Activated CD4-positive, alpha-beta T cell treated with anti-CD3 and anti-CD28 coated beads for 36 hours (primary cell): ENCODE results near the gene EHD3. TPM values are rescaled to one million over a fixed set of nuclear protein-coding genes. Genes with fewer than 3 reads are reported as not detected.

Source experiments
- ATAC-seq: fragments of 200-7000 bp; cut with Tn5 transposase; one replicate; pipeline ENCODE4 v1.10.0; 2021; ENCODE audit warnings: mild to moderate bottlenecking, moderate library complexity
- CTCF ChIA-PET: fragments of 350-600 bp; sonication (Branson Sonifier 250); formaldehyde crosslinking; loops from one replicate; lab custom pipeline; 2021; ENCODE audit warnings: antibody characterized with exemption; lab: Charles Lee
- POLR2A ChIA-PET: fragments of 350-600 bp; sonication (Branson Sonifier 250); formaldehyde crosslinking; loops from one replicate; lab custom pipeline; 2021; ENCODE audit warnings: antibody characterized with exemption, inconsistent platforms; lab: Charles Lee
- DNase-seq: peaks from one replicate; pipeline ENCODE4 v3.0.0-alpha.2; 2020
- H3K27ac Mint-ChIP-seq: one replicate; pipeline ENCODE4 v1.8.0; 2021; ENCODE audit warnings: mixed read lengths
- H3K27me3 Mint-ChIP-seq: one replicate; pipeline ENCODE4 v1.8.0; 2021; ENCODE audit warnings: mixed read lengths
- H3K36me3 Mint-ChIP-seq: one replicate; pipeline ENCODE4 v1.8.0; 2021; ENCODE audit warnings: low read depth, mixed read lengths
- H3K4me1 Mint-ChIP-seq: one replicate; pipeline ENCODE4 v1.8.0; 2021; ENCODE audit warnings: mixed read lengths
- H3K4me3 Mint-ChIP-seq: one replicate; pipeline ENCODE4 v1.8.0; 2021; ENCODE audit warnings: mild to moderate bottlenecking, moderate library complexity, mixed read lengths
- H3K9me3 Mint-ChIP-seq: one replicate; pipeline ENCODE4 v1.8.0; 2021; ENCODE audit warnings: low read depth, mixed read lengths
- intact Hi-C, 2 experiments: fragments of 100-400 bp; cut with DNase I in 1 of 2; cut with micrococcal nuclease in 1 of 2; formaldehyde crosslinking; loops; one replicate each; pipeline versions ENCODE4 v1.14.2 to v1.15.1; 2022 to 2024; cut with DNase I, micrococcal nuclease
- total RNA-seq, 2 experiments: library from RNA; stranded (reverse); gene quantifications; one replicate each; pipeline ENCODE4 v1.2.3, GENCODE V29; 2021

Gene EHD3
- total RNA-seq, 2 experiments from 2014 or later = 1.4 to 1.6 TPM

GRCh38 chr2:31197669-31198068 is 36.3 kb upstream of the EHD3 start:
- ChIA-PET CTCF (no interaction called here), POLR2A (no interaction called here)
- H3K4me3 Mint-ChIP-seq = no peak overlapping the region
- no peak for ATAC-seq
- intact Hi-C loops = no loop called here
- no peaks in the 10 kb centered on the region for H3K27me3 Mint-ChIP-seq
- no peaks in the 10 kb centered on the region for H3K9me3 Mint-ChIP-seq
- H3K4me1 Mint-ChIP-seq = no peaks in the 10 kb centered on the region
- H3K36me3 Mint-ChIP-seq = no peaks in the 10 kb centered on the region
- no peak overlapping the region for H3K27ac Mint-ChIP-seq
- DNase-seq = no peak

- H3K27me3 Mint-ChIP-seq = no peaks in the 10 kb centered on the region
- ChIA-PET CTCF (no interaction called here), POLR2A (no interaction called here)
- no peaks in the 10 kb centered on the region for H3K4me1 Mint-ChIP-seq
- DNase-seq (no peak), ATAC-seq (no peak)
- no peak overlapping the region for H3K4me3 Mint-ChIP-seq
- H3K36me3 Mint-ChIP-seq = no peaks in the 10 kb centered on the region
- intact Hi-C loops = no loop called here
- no peaks in the 10 kb centered on the region for H3K9me3 Mint-ChIP-seq
- no peak overlapping the region for H3K27ac Mint-ChIP-seq
Observed at GRCh38 chr2:31199206-31199605, 34.7 kb upstream of the EHD3 start.

- Mint-ChIP-seq H3K4me1 (no peaks in the 10 kb centered on the region), H3K4me3 (no peak overlapping the region), H3K27me3 (no peaks in the 10 kb centered on the region), H3K36me3 (no peaks in the 10 kb centered on the region), H3K9me3 (no peaks in the 10 kb centered on the region), H3K27ac (no peak overlapping the region)
- intact Hi-C loops = no loop called here
- ChIA-PET POLR2A (no interaction called here), CTCF (no interaction called here)
- ATAC-seq = no peak
- no peak for DNase-seq
Observed at GRCh38 chr2:31200972-31201371, 33.0 kb upstream of the EHD3 start.

GRCh38 chr2:31202041-31202440 is 31.9 kb upstream of the EHD3 start:
- Mint-ChIP-seq H3K9me3 (no peaks in the 10 kb centered on the region), H3K4me1 (no peaks in the 10 kb centered on the region), H3K27ac (no peak overlapping the region), H3K27me3 (no peaks in the 10 kb centered on the region), H3K36me3 (no peaks in the 10 kb centered on the region), H3K4me3 (no peak overlapping the region)
- CTCF ChIA-PET = no interaction called here
- DNase-seq (no peak), ATAC-seq (no peak)
- POLR2A ChIA-PET = no interaction called here
- intact Hi-C loops = no loop called here

GRCh38 chr2:31202833-31203232 is 31.1 kb upstream of the EHD3 start:
- ATAC-seq (no peak), DNase-seq (no peak)
- intact Hi-C loops = no loop called here
- no peak overlapping the region for H3K27ac Mint-ChIP-seq
- ChIA-PET CTCF (no interaction called here), POLR2A (no interaction called here)
- no peaks in the 10 kb centered on the region for H3K9me3 Mint-ChIP-seq
- H3K4me3 Mint-ChIP-seq = no peak overlapping the region
- H3K27me3 Mint-ChIP-seq = no peaks in the 10 kb centered on the region
- H3K4me1 Mint-ChIP-seq = no peaks in the 10 kb centered on the region
- H3K36me3 Mint-ChIP-seq = no peaks in the 10 kb centered on the region

GRCh38 chr2:31203916-31204315 is 30.0 kb upstream of the EHD3 start:
- POLR2A ChIA-PET = no interaction called here
- H3K4me3 Mint-ChIP-seq = no peak overlapping the region
- H3K4me1 Mint-ChIP-seq = no peaks in the 10 kb centered on the region
- ATAC-seq = no peak
- H3K36me3 Mint-ChIP-seq = no peaks in the 10 kb centered on the region
- H3K27ac Mint-ChIP-seq = no peak overlapping the region
- H3K27me3 Mint-ChIP-seq = no peaks in the 10 kb centered on the region
- H3K9me3 Mint-ChIP-seq = no peaks in the 10 kb centered on the region
- no peak for DNase-seq
- intact Hi-C loops = no loop called here
- CTCF ChIA-PET = no interaction called here

GRCh38 chr2:31204783-31205182 is 29.2 kb upstream of the EHD3 start:
- intact Hi-C loops = no loop called here
- no peaks in the 10 kb centered on the region for H3K36me3 Mint-ChIP-seq
- ChIA-PET CTCF (no interaction called here), POLR2A (no interaction called here)
- no peaks in the 10 kb centered on the region for H3K4me1 Mint-ChIP-seq
- ATAC-seq = no peak
- H3K27me3 Mint-ChIP-seq = no peaks in the 10 kb centered on the region
- no peak overlapping the region for H3K27ac Mint-ChIP-seq
- H3K4me3 Mint-ChIP-seq = no peak overlapping the region
- no peak for DNase-seq
- H3K9me3 Mint-ChIP-seq = no peaks in the 10 kb centered on the region

GRCh38 chr2:31205186-31205585 is 28.8 kb upstream of the EHD3 start:
- Mint-ChIP-seq H3K4me1 (no peaks in the 10 kb centered on the region), H3K27ac (no peak overlapping the region), H3K36me3 (no peaks in the 10 kb centered on the region), H3K27me3 (no peaks in the 10 kb centered on the region), H3K4me3 (no peak overlapping the region), H3K9me3 (no peaks in the 10 kb centered on the region)
- intact Hi-C loops = no loop called here
- ChIA-PET CTCF (no interaction called here), POLR2A (no interaction called here)
- DNase-seq = no peak
- ATAC-seq = no peak

GRCh38 chr2:31205613-31206012 is 28.3 kb upstream of the EHD3 start:
- ATAC-seq (no peak), DNase-seq (no peak)
- Mint-ChIP-seq H3K9me3 (no peaks in the 10 kb centered on the region), H3K4me1 (no peaks in the 10 kb centered on the region), H3K36me3 (no peaks in the 10 kb centered on the region), H3K27ac (no peak overlapping the region), H3K4me3 (no peak overlapping the region), H3K27me3 (no peaks in the 10 kb centered on the region)
- CTCF ChIA-PET = no interaction called here
- intact Hi-C loops = no loop called here
- POLR2A ChIA-PET = no interaction called here

GRCh38 chr2:31207790-31208189 is 26.2 kb upstream of the EHD3 start:
- no peak overlapping the region for H3K4me3 Mint-ChIP-seq
- intact Hi-C loops = no loop called here
- no peaks in the 10 kb centered on the region for H3K27me3 Mint-ChIP-seq
- ATAC-seq = no peak
- H3K9me3 Mint-ChIP-seq = no peaks in the 10 kb centered on the region
- H3K4me1 Mint-ChIP-seq = no peaks in the 10 kb centered on the region
- no peak overlapping the region for H3K27ac Mint-ChIP-seq
- ChIA-PET CTCF (interaction anchor here (0.5 to 0.7 kb wide), 2 partner anchors 99 to 521 kb away, joined by 3 to 4 read pairs; no protein-coding TSS in a partner anchor), POLR2A (no interaction called here)
- DNase-seq = no peak
- H3K36me3 Mint-ChIP-seq = no peaks in the 10 kb centered on the region

- H3K9me3 Mint-ChIP-seq = no peaks in the 10 kb centered on the region
- ATAC-seq (no peak), DNase-seq (no peak)
- H3K27me3 Mint-ChIP-seq = no peaks in the 10 kb centered on the region
- ChIA-PET CTCF (no interaction called here), POLR2A (no interaction called here)
- H3K27ac Mint-ChIP-seq = no peak overlapping the region
- H3K36me3 Mint-ChIP-seq = no peaks in the 10 kb centered on the region
- no peak overlapping the region for H3K4me3 Mint-ChIP-seq
- intact Hi-C loops = no loop called here
- H3K4me1 Mint-ChIP-seq = no peaks in the 10 kb centered on the region
Observed at GRCh38 chr2:31208240-31208639, 25.7 kb upstream of the EHD3 start.

GRCh38 chr2:31212659-31213600 is 21.0 kb upstream of the EHD3 start:
- H3K4me1 Mint-ChIP-seq = peaks cover 14% of the 10 kb centered on the region
- intact Hi-C loops = no loop called here
- H3K36me3 Mint-ChIP-seq = no peaks in the 10 kb centered on the region
- POLR2A ChIA-PET = no interaction called here
- H3K4me3 Mint-ChIP-seq = no peak overlapping the region
- H3K9me3 Mint-ChIP-seq = no peaks in the 10 kb centered on the region
- no peak for ATAC-seq
- DNase-seq = no peak
- no peaks in the 10 kb centered on the region for H3K27me3 Mint-ChIP-seq
- CTCF ChIA-PET = no interaction called here
- no peak overlapping the region for H3K27ac Mint-ChIP-seq
